DND-41 (cell line): ENCODE results near the gene UBE2D2.
"Not testable (repeated sequence)": the region's sequence is repeated elsewhere in the genome, so short reads cannot be mapped to it uniquely, and the experiment has no call there.

ENCODE experiments used
- ATAC-seq: fragments of 200-7000 bp; cut with Tn5 transposase; 3 replicates; pipeline ENCODE4 v1.9.1; 2021; ENCODE audit warnings: low read depth; ENCODE audit not compliant: insufficient read depth
- DNase-seq: peaks from one replicate; pipeline ENCODE4 v3.0.0-alpha.2; 2020
- H2AFZ ChIP-seq: 2 replicates; pipeline ENCODE4 v1.6.0; 2012; ENCODE audit warnings: low read depth, low read length
- H3K27ac ChIP-seq: 2 replicates; pipeline ENCODE4 v1.5.1; 2012; ENCODE audit warnings: low read length, inconsistent platforms
- H3K27me3 ChIP-seq: fragments of 200-600 bp; sonication (generic); 2 replicates; pipeline ENCODE4 v1.6.0; 2012; ENCODE audit warnings: low read length, mild to moderate bottlenecking, inconsistent platforms; ENCODE audit not compliant: insufficient read depth, poor library complexity
- H3K36me3 ChIP-seq: 2 replicates; pipeline ENCODE4 v1.5.1; 2012; ENCODE audit warnings: low read length, inconsistent platforms; ENCODE audit not compliant: insufficient read depth
- H3K4me1 ChIP-seq: 2 replicates; pipeline ENCODE4 v1.5.1; 2012; ENCODE audit warnings: mild to moderate bottlenecking, low read length; ENCODE audit not compliant: insufficient read depth
- H3K4me2 ChIP-seq: 2 replicates; pipeline ENCODE4 v1.6.0; 2012; ENCODE audit warnings: mild to moderate bottlenecking, moderate library complexity, low read length, inconsistent platforms; ENCODE audit not compliant: insufficient read depth
- H3K4me3 ChIP-seq, 2 experiments: fragments of 200-600 bp in 1 of 2; shearing (Covaris generic) in 1 of 2; 2 replicates each; pipeline ENCODE4 v1.5.1; 2012 to 2016; ENCODE audit warnings: inconsistent platforms in 2 of 2, low read length in 2 of 2, mild to moderate bottlenecking in 2 of 2, low read depth in 1 of 2, moderate library complexity in 1 of 2
- H3K79me2 ChIP-seq: 2 replicates; pipeline ENCODE4 v1.6.0; 2012; ENCODE audit warnings: low read length, inconsistent platforms; ENCODE audit not compliant: insufficient read depth
- H3K9ac ChIP-seq: 2 replicates; pipeline ENCODE4 v1.6.0; 2012; ENCODE audit warnings: low read depth, mild to moderate bottlenecking, inconsistent platforms, low read length, moderate library complexity
- H3K9me3 ChIP-seq: 2 replicates; pipeline ENCODE4 v1.5.1; 2012; ENCODE audit warnings: low read length, moderate library complexity, mild to moderate bottlenecking, inconsistent platforms; ENCODE audit not compliant: insufficient read depth, severe bottlenecking
- H4K20me1 ChIP-seq: 2 replicates; pipeline ENCODE4 v1.6.0; 2012; ENCODE audit warnings: low read length; ENCODE audit not compliant: insufficient read depth
- CTCF ChIP-seq: IDR thresholded peaks from 2 replicates; pipeline ENCODE4 v1.5.1; 2012; ENCODE audit warnings: borderline replicate concordance, low read length, moderate library complexity, mild to moderate bottlenecking; ENCODE audit not compliant: poor library complexity, severe bottlenecking; ENCODE audit errors: extremely low read depth
- EZH2 ChIP-seq: IDR thresholded peaks from 3 replicates; pipeline ENCODE4 v1.6.1; 2012; ENCODE audit warnings: borderline replicate concordance, low read depth, mild to moderate bottlenecking, moderate library complexity, low read length, inconsistent platforms; ENCODE audit not compliant: severe bottlenecking

The UBE2D2 gene

GRCh38 chr5:139527090-139527470 lies 34.1 kb upstream of the UBE2D2 start:
- H3K4me2 ChIP-seq, H3K4me1 ChIP-seq, H3K36me3 ChIP-seq: not testable (repeated sequence)

DNA sequence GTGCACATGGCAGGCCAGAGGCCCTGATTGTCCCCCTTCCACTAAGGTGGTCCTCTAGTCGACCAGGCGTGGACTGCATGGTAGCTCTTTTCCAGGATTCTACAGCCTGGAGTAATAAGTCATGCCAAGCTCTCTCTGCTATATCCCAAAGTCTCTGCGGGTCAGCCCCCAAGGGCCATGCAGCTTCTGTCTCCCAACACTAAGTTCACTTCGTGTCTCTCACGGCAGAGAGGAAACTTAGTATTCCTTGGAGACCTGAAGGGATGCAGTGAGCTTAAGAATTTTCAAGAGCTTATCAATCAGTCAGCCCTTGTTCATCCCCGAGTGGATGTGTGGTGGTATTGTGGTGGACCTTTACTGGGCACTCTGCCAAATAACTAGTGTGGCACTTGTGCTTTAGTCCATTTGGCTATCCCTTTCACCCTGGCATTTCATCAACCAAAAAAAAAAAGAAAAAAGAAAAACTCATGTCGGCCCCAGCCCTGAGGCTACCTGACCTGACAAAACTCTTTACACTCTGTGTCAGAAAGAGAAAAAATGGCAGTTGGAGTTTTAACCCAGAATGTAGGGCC lies 33.2 kb upstream of the UBE2D2 start:
- not testable (repeated sequence) for ATAC-seq, H3K4me3 ChIP-seq, H3K27ac ChIP-seq, H3K27me3 ChIP-seq, H3K79me2 ChIP-seq, H3K4me1 ChIP-seq, H3K36me3 ChIP-seq, DNase-seq, H3K9me3 ChIP-seq, H4K20me1 ChIP-seq, H3K9ac ChIP-seq, H2AFZ ChIP-seq, H3K4me2 ChIP-seq

More at GRCh38 chr5:139527090-139527470, 34.1 kb upstream of the UBE2D2 start:
- not testable (repeated sequence) for ATAC-seq, H3K4me3 ChIP-seq, DNase-seq, H2AFZ ChIP-seq, H4K20me1 ChIP-seq, H3K27ac ChIP-seq, H3K9me3 ChIP-seq, H3K27me3 ChIP-seq, H3K79me2 ChIP-seq, H3K9ac ChIP-seq

GRCh38 chr5:139528695-139529094 lies 32.4 kb upstream of the UBE2D2 start:
- not testable (repeated sequence) for H3K4me3 ChIP-seq, H3K27ac ChIP-seq, H3K9me3 ChIP-seq, ATAC-seq, H2AFZ ChIP-seq, DNase-seq, H4K20me1 ChIP-seq, H3K4me1 ChIP-seq, H3K79me2 ChIP-seq, H3K27me3 ChIP-seq, H3K36me3 ChIP-seq, H3K9ac ChIP-seq, H3K4me2 ChIP-seq

DNA sequence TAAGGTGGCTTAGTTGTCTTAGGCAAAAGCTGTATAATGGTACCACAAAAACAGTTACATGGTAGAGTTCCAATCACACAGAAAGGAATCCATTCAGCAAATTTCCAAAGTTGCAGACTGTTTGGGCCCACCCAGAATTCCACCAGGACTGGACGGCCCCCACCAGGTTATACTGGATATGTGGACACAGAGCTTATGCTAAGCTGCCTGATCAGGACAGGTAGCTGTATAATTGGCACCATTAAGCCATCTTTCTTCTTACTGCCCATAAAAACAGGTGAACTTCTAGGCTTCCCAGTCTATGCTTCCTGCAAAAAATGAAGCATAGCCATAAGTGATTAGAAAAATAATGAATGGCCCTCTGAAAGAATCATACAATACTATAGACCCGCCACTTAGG lies 31.1 kb upstream of the UBE2D2 start:
- not testable (repeated sequence) for H3K27me3 ChIP-seq, DNase-seq, H3K36me3 ChIP-seq, H2AFZ ChIP-seq, H3K4me2 ChIP-seq, ATAC-seq, H4K20me1 ChIP-seq, H3K27ac ChIP-seq, H3K9me3 ChIP-seq, H3K9ac ChIP-seq, H3K4me1 ChIP-seq, H3K79me2 ChIP-seq, H3K4me3 ChIP-seq

DNA sequence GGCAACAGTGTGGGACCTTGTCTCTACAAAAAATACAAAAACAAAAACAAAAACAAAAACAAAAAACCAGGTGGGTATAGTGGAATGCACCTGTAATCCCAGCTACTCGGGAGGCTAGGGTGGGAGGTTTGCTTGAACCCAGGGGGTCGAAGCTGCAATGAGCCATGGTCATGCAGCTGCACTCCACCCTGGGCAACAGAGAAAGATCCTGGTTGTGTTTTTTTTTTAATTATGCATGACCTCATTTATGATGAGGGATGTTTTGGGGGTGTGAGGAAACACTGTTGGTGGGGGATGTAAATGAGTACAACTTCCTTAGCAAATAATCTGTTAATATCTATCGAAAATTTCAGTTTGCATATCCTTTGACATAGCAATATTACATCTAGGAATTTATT lies 29.4 kb upstream of the UBE2D2 start:
- ATAC-seq: no peak
- no peak for DNase-seq
- H3K4me2 ChIP-seq: no peak overlapping the region
- no peak overlapping the region for H2AFZ ChIP-seq
- no peaks in the 10 kb centered on the region for H3K36me3 ChIP-seq
- H3K9me3 ChIP-seq: no peaks in the 10 kb centered on the region
- H3K79me2 ChIP-seq: no peaks in the 10 kb centered on the region
- H3K9ac ChIP-seq: no peak overlapping the region
- H4K20me1 ChIP-seq: no peaks in the 10 kb centered on the region
- H3K27ac ChIP-seq: no peak overlapping the region
- H3K27me3 ChIP-seq: no peaks in the 10 kb centered on the region
- no peak overlapping the region for H3K4me3 ChIP-seq
- TF ChIP-seq CTCF: no peak
- TF ChIP-seq EZH2: no peak
- H3K4me1 ChIP-seq: no peaks in the 10 kb centered on the region
